Measurements from ENCODE around the gene BAD. TPM values are rescaled to one million over a fixed set of nuclear protein-coding genes. Genes with fewer than 3 reads are reported as not detected.
A peak's percentile ranks its signal among the peaks of the same experiment; 100 is the strongest.

Gene BAD
- total RNA-seq, 1 donor from 2014 or later: 47.0 TPM

DNA sequence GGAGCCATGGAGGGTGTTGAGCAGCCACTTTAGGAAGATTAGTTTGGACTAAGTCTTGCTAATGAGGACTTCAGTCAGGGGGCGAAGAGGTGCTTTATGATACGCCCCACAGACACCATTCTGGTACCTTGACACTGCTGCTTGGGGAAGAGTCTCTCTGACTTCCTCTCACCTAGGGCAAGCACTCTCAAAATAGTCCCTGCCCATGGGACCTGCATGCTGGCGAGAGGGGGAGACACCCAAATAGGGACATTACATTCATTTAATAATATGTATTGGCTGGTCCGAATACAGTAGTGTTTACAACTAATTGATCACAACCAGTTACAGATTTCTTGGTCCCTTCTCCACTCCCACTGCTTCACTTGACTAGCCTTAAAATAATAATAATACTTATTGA, 11.3 kb upstream of the BAD start:
- Mint-ChIP-seq H3K4me1 (ENCODE audit: low read depth, unreplicated experiment) (peaks cover 2% of the 10 kb centered on the region), H3K4me3 (ENCODE audit: unreplicated experiment) (no peak overlapping the region), H3K9me3 (ENCODE audit: unreplicated experiment) (peaks cover 10% of the 10 kb centered on the region), H3K27ac (ENCODE audit: unreplicated experiment) (no peak overlapping the region), H3K27me3 (ENCODE audit: unreplicated experiment) (peaks cover 50% of the 10 kb centered on the region), H3K36me3 (ENCODE audit: unreplicated experiment) (peaks cover under 1% of the 10 kb centered on the region)
- no peak for DNase-seq
- no peak for TF ChIP-seq CTCF (IDR thresholded peaks at IDR 0.05; ENCODE audit: partially characterized antibody, unreplicated experiment)

GRCh38 chr11:64294774-64295173, 10.3 kb upstream of the BAD start:
- peaks cover 5% of the 10 kb centered on the region for H3K36me3 Mint-ChIP-seq (ENCODE audit: unreplicated experiment)
- H3K27ac Mint-ChIP-seq (ENCODE audit: unreplicated experiment): no peak overlapping the region
- DNase-seq: no peak
- peak overlapping the region; percentile 42 for H3K4me3 Mint-ChIP-seq (ENCODE audit: unreplicated experiment)
- no peak for TF ChIP-seq CTCF (IDR thresholded peaks at IDR 0.05; ENCODE audit: partially characterized antibody, unreplicated experiment)
- H3K4me1 Mint-ChIP-seq (ENCODE audit: low read depth, unreplicated experiment): peaks cover 4% of the 10 kb centered on the region
- H3K27me3 Mint-ChIP-seq (ENCODE audit: unreplicated experiment): peaks cover 50% of the 10 kb centered on the region
- H3K9me3 Mint-ChIP-seq (ENCODE audit: unreplicated experiment): peaks cover 8% of the 10 kb centered on the region

DNA sequence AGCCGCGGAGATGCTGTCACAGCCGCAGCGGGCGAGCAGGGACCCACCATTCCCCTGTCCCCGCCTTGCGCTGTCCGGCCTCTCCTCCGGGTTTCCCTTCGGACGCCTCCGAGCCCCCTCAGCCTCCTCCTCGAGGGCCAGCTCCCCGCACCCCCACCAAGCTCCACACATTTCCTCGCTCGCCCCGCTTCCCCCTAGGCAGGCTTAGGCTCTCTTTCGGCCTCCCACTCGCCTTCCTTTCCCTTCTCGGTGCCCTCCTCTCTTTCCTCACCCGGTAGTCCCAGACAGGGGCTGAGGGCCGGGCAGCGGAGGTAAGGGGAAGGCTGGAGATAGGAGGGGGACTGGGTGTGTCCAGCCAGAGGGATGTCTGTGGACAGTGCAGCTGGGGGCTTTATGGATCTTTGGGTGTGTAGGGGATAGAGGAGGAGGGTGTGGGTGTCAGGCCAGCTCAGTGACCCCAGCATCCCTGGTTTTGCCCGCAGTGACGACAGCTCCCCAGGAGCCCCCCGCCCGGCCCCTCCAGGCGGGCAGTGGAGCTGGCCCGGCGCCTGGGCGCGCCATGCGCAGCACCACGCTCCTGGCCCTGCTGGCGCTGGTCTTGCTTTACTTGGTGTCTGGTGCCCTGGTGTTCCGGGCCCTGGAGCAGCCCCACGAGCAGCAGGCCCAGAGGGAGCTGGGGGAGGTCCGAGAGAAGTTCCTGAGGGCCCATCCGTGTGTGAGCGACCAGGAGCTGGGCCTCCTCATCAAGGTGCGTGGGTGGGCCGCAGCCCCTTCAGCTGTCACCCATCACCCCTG, 8.2 kb upstream of the BAD start:
- H3K27me3 Mint-ChIP-seq (ENCODE audit: unreplicated experiment): peaks cover 40% of the 10 kb centered on the region
- peaks cover 5% of the 10 kb centered on the region for H3K36me3 Mint-ChIP-seq (ENCODE audit: unreplicated experiment)
- H3K4me3 Mint-ChIP-seq (ENCODE audit: unreplicated experiment): peak overlapping the region; percentile 49
- DNase-seq: peak; percentile 48
- peaks cover 4% of the 10 kb centered on the region for H3K4me1 Mint-ChIP-seq (ENCODE audit: low read depth, unreplicated experiment)
- peaks cover 9% of the 10 kb centered on the region for H3K9me3 Mint-ChIP-seq (ENCODE audit: unreplicated experiment)
- no peak for TF ChIP-seq CTCF (IDR thresholded peaks at IDR 0.05; ENCODE audit: partially characterized antibody, unreplicated experiment)
- H3K27ac Mint-ChIP-seq (ENCODE audit: unreplicated experiment): no peak overlapping the region

- H3K36me3 Mint-ChIP-seq (ENCODE audit: unreplicated experiment): peaks cover 5% of the 10 kb centered on the region
- peaks cover 2% of the 10 kb centered on the region for H3K4me1 Mint-ChIP-seq (ENCODE audit: low read depth, unreplicated experiment)
- H3K27me3 Mint-ChIP-seq (ENCODE audit: unreplicated experiment): peaks cover 36% of the 10 kb centered on the region
- no peak overlapping the region for H3K4me3 Mint-ChIP-seq (ENCODE audit: unreplicated experiment)
- DNase-seq: no peak
- no peak for TF ChIP-seq CTCF (IDR thresholded peaks at IDR 0.05; ENCODE audit: partially characterized antibody, unreplicated experiment)
- H3K9me3 Mint-ChIP-seq (ENCODE audit: unreplicated experiment): peaks cover 9% of the 10 kb centered on the region
- H3K27ac Mint-ChIP-seq (ENCODE audit: unreplicated experiment): no peak overlapping the region
Observed at GRCh38 chr11:64291752-64292459, 7.4 kb upstream of the BAD start.

DNA sequence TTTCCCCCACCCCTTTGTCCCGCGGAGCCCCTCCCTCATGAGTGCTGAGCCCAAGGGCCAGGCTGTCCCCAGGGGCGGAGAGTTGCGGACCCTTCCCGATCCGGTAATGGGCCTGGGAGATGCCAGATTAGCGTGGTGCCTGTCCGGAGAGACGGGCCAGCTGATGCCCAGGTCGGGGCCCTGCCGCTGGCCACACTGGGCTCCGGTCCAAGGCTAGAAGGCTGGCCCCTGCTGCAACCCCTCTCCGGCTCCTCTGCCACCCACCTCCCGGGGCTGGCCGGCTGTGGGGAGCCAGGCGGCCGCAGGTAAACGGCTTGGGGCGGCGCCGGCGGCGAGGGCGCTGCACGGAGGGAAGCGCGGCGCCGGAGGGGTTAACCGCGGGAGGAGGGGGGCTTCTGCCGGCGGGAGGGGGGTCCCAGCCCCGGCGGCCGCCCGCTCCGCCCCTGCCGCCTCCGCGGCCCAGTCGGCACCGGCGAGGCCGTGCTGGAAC, 6.8 kb upstream of the BAD start, which contains the start of gene KCNK4:
KCNK4 (plus strand) TSS at position 41 of the 490 bp plus-strand sequence. CDS start 1,717 bp downstream, outside the sequence.
- H3K27ac Mint-ChIP-seq (ENCODE audit: unreplicated experiment): no peak within 1 kb of the TSS
- TF ChIP-seq CTCF (IDR thresholded peaks at IDR 0.05; ENCODE audit: partially characterized antibody, unreplicated experiment): no peak
- peaks cover 32% of the 10 kb centered on the region for H3K27me3 Mint-ChIP-seq (ENCODE audit: unreplicated experiment)
- H3K4me1 Mint-ChIP-seq (ENCODE audit: low read depth, unreplicated experiment): peaks cover 7% of the 10 kb centered on the region
- peaks cover 14% of the 10 kb centered on the region for H3K9me3 Mint-ChIP-seq (ENCODE audit: unreplicated experiment)
- H3K36me3 Mint-ChIP-seq (ENCODE audit: unreplicated experiment): peaks cover 5% of the 10 kb centered on the region
- no peak for DNase-seq
- H3K4me3 Mint-ChIP-seq (ENCODE audit: unreplicated experiment): peak within 1 kb of the TSS; percentile 74
